Endodermal cell (in vitro differentiated cells): ENCODE data around the gene PSMB11. TPM values are rescaled to one million over a fixed set of nuclear protein-coding genes. Genes with fewer than 3 reads are reported as not detected.

ENCODE experiments used
- DNase-seq: peaks from one replicate; pipeline ENCODE4 v3.0.0-alpha.2; 2017
- H3K27ac ChIP-seq: 2 replicates; pipeline ENCODE4 v1.5.1; 2013; ENCODE audit warnings: mild to moderate bottlenecking, low read depth, low read length, moderate library complexity
- H3K27me3 ChIP-seq: 2 replicates; pipeline ENCODE4 v1.6.1; 2013; ENCODE audit warnings: mild to moderate bottlenecking, low read length, moderate library complexity; ENCODE audit not compliant: insufficient read depth, control insufficient read depth, poor library complexity, severe bottlenecking
- H3K36me3 ChIP-seq: 2 replicates; pipeline ENCODE4 v1.7.0; 2013; ENCODE audit warnings: mild to moderate bottlenecking, low read length, moderate library complexity; ENCODE audit not compliant: control insufficient read depth, insufficient read depth
- H3K4me1 ChIP-seq: one replicate; pipeline ENCODE4 v1.7.0; 2013; ENCODE audit warnings: low read length; ENCODE audit not compliant: control insufficient read depth, insufficient read depth
- H3K4me3 ChIP-seq: 2 replicates; pipeline ENCODE4 v1.5.1; 2013; ENCODE audit warnings: mild to moderate bottlenecking, low read length, moderate library complexity
- H3K9ac ChIP-seq: 2 replicates; pipeline ENCODE4 v1.6.1; 2013; ENCODE audit warnings: mild to moderate bottlenecking, low read length, moderate library complexity; ENCODE audit not compliant: poor library complexity, severe bottlenecking; ENCODE audit errors: extremely low read depth
- H3K9me3 ChIP-seq: 2 replicates; pipeline ENCODE4 v1.6.1; 2013; ENCODE audit warnings: mild to moderate bottlenecking, low read length, moderate library complexity; ENCODE audit not compliant: control insufficient read depth
- H3K27ac Mint-ChIP-seq: 2 replicates; pipeline ENCODE4 v1.8.0; 2020; ENCODE audit warnings: mixed read lengths
- H3K27me3 Mint-ChIP-seq: 2 replicates; pipeline ENCODE4 v1.8.0; 2021; ENCODE audit warnings: mild to moderate bottlenecking, mixed read lengths; ENCODE audit not compliant: insufficient read depth
- H3K36me3 Mint-ChIP-seq: 2 replicates; pipeline ENCODE4 v1.8.0; 2020; ENCODE audit warnings: low read depth, mixed read lengths
- H3K4me1 Mint-ChIP-seq: 2 replicates; pipeline ENCODE4 v1.8.0; 2020; ENCODE audit warnings: mixed read lengths
- H3K4me3 Mint-ChIP-seq: 2 replicates; pipeline ENCODE4 v1.8.0; 2020; ENCODE audit warnings: mild to moderate bottlenecking, moderate library complexity, mixed read lengths
- H3K9me3 Mint-ChIP-seq: 2 replicates; pipeline ENCODE4 v1.8.0; 2020; ENCODE audit warnings: mild to moderate bottlenecking, mixed read lengths
- CTCF ChIP-seq: fragments of 200-600 bp; sonication (generic); conservative IDR thresholded peaks from 2 replicates; pipeline ENCODE4 v1.5.0; 2021; ENCODE audit warnings: antibody characterized with exemption, mild to moderate bottlenecking
- WGBS, 2 experiments: methylation state at CpG; one replicate each; pipeline versions ENCODE4 v1.1.5 to v1.1.7; 2013; ENCODE audit warnings: missing lambda C conversion rate in 2 of 2, mixed read lengths in 1 of 2; ENCODE audit not compliant: insufficient coverage in 1 of 2, insufficient read length in 1 of 2; 5-methylcytosine and 5-hydroxymethylcytosine counted together
- total RNA-seq, 2 donors: library from RNA; stranded (reverse); fragmentation: NEBNext Ultra II Directional in 1 of 2; extraction: Animal tissue kit (Norgen Biotek cat#: 25700) in 1 of 2; gene quantifications; 2 replicates in 1 of 2; 3 replicates in 1 of 2; pipeline ENCODE4 v1.2.1, GENCODE V29; 2021

The PSMB11 gene
- total RNA-seq, 2 donors from 2014 or later: not detected

GRCh38 chr14:23063601-23064000 lies 21.6 kb downstream of the PSMB11 start:
- no peaks in the 10 kb centered on the region for H3K27me3 ChIP-seq
- H3K9ac ChIP-seq: no peak overlapping the region
- peaks cover 95% of the 10 kb centered on the region for H3K36me3 ChIP-seq
- no peak overlapping the region for H3K27ac ChIP-seq
- Mint-ChIP-seq H3K4me1 (peaks cover 22% of the 10 kb centered on the region), H3K4me3 (no peak overlapping the region), H3K27ac (peak overlapping the region; percentile 55), H3K9me3 (no peaks in the 10 kb centered on the region), H3K36me3 (peaks cover 88% of the 10 kb centered on the region), H3K27me3 (no peaks in the 10 kb centered on the region)
- peak; percentile 10 for DNase-seq
- 94 to 98% methylated on average over 5 of the region's 5 CpGs for WGBS, 2 experiments
- no peak for TF ChIP-seq CTCF
- H3K9me3 ChIP-seq: no peaks in the 10 kb centered on the region
- no peak overlapping the region for H3K4me3 ChIP-seq
- peaks cover 12% of the 10 kb centered on the region for H3K4me1 ChIP-seq

- DNase-seq: peak; percentile 41
- H3K27ac Mint-ChIP-seq: no peak overlapping the region
- TF ChIP-seq CTCF: no peak
- Histone ChIP-seq H3K4me1 (peaks cover 24% of the 10 kb centered on the region), H3K9me3 (no peaks in the 10 kb centered on the region), H3K4me3 (peak overlapping the region; percentile 68), H3K36me3 (peaks cover 76% of the 10 kb centered on the region), H3K27ac (no peak overlapping the region), H3K9ac (no peak overlapping the region), H3K27me3 (no peaks in the 10 kb centered on the region)
- 93 to 96% methylated on average over 3 of the region's 3 CpGs for WGBS, 2 experiments
- no peaks in the 10 kb centered on the region for H3K27me3 Mint-ChIP-seq
- peaks cover 40% of the 10 kb centered on the region for H3K4me1 Mint-ChIP-seq
- H3K9me3 Mint-ChIP-seq: no peaks in the 10 kb centered on the region
- H3K4me3 Mint-ChIP-seq: peak overlapping the region; percentile 21
- peaks cover 76% of the 10 kb centered on the region for H3K36me3 Mint-ChIP-seq
Measured at GRCh38 chr14:23066368-23066767, 24.4 kb downstream of the PSMB11 start.

DNA sequence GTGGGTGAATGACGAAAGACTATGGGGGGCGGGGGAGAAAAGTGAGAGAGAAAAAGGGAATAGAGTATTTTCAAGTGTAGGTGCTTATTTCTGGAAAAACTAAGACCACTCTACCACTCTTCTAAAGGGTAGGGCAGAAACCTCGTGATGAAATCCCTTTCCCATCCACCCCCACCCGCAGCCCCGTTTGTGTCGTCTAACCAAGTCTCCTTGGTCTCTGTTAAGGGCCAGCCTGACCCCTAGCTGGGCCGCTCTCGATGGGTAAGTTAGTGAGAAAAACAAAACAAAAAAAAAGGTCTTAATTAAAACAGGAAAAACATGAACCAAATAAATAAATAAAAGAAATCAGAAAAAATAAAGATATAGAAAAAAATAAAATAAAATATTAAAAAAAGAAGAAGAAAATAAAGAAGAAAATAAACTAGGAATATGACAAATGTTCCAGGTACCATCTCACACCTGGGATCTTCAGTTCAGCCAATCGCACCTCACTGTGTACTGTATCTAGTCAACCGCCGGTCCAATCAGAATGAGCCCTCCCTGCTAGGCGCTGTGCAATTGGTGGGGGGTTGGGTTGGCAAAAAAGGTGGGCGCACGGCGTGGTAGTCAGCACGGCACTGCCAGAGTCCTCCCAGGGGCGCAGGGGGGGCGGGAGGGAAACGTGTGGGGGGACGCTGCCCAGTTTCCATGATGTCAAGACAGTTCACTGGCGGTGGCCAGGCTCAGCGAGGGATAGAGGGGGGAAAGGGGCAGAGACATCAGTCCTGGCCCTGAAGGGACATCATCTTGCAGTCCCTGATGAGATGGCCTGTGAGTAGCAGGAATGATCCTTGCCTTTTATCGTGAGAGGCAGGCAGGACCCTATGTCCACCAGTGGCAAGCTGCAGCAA lies 25.1 kb downstream of the PSMB11 start:
- H3K36me3 Mint-ChIP-seq: peaks cover 73% of the 10 kb centered on the region
- Histone ChIP-seq H3K27me3 (no peaks in the 10 kb centered on the region), H3K4me1 (peaks cover 26% of the 10 kb centered on the region), H3K9me3 (no peaks in the 10 kb centered on the region), H3K9ac (no peak overlapping the region), H3K4me3 (peak overlapping the region; percentile 76), H3K27ac (no peak overlapping the region), H3K36me3 (peaks cover 70% of the 10 kb centered on the region)
- peak; percentile 42 for DNase-seq
- 95 to 100% methylated on average over 1 to 19 of the region's 23 CpGs for WGBS, 2 experiments
- peaks cover 46% of the 10 kb centered on the region for H3K4me1 Mint-ChIP-seq
- H3K9me3 Mint-ChIP-seq: no peaks in the 10 kb centered on the region
- no peak for TF ChIP-seq CTCF
- H3K27me3 Mint-ChIP-seq: no peaks in the 10 kb centered on the region
- peak overlapping the region; percentile 90 for H3K4me3 Mint-ChIP-seq
- H3K27ac Mint-ChIP-seq: no peak overlapping the region
